ENCODE results near the gene ASPA.
"Not testable (repeated sequence)": the region's sequence is repeated elsewhere in the genome, so short reads cannot be mapped to it uniquely, and the experiment has no call there.

The ASPA gene

GRCh38 chr17:3475812-3476610 lies at the start of gene ASPA:
TSS of gene ASPA (plus strand) at chr17:3475997. CDS start at chr17:3476160, 163 bp downstream.
- DNase-seq (ENCODE audit: extremely low spot score, insufficient read length, low read depth), result no peak
- no peak for FAIRE-seq

GRCh38 chr17:3433215-3433614 lies 42.6 kb upstream of the ASPA start:
- FAIRE-seq; DNase-seq (ENCODE audit: extremely low spot score, insufficient read length, low read depth): not testable (repeated sequence)

- DNase-seq (ENCODE audit: extremely low spot score, insufficient read length, low read depth) (no peak), FAIRE-seq (no peak)
Observed at GRCh38 chr17:3433741-3434140, 42.1 kb upstream of the ASPA start, which contains the start of gene OR1E2. TSS of gene OR1E2 (minus strand) at chr17:3433841. CDS start at chr17:3433841, 0 bp downstream.

GRCh38 chr17:3438368-3438767 lies 37.4 kb upstream of the ASPA start:
- FAIRE-seq (no peak), DNase-seq (ENCODE audit: extremely low spot score, insufficient read length, low read depth) (no peak)

GRCh38 chr17:3440451-3440850 lies 35.3 kb upstream of the ASPA start:
- FAIRE-seq (no peak), DNase-seq (ENCODE audit: extremely low spot score, insufficient read length, low read depth) (no peak)

GRCh38 chr17:3447625-3448024 lies 28.2 kb upstream of the ASPA start:
- FAIRE-seq (no peak), DNase-seq (ENCODE audit: extremely low spot score, insufficient read length, low read depth) (no peak)

- DNase-seq (ENCODE audit: extremely low spot score, insufficient read length, low read depth), result no peak
- FAIRE-seq, result no peak
Observed at GRCh38 chr17:3448059-3448665, 27.6 kb upstream of the ASPA start.

- DNase-seq (ENCODE audit: extremely low spot score, insufficient read length, low read depth); FAIRE-seq: not testable (repeated sequence)
Observed at GRCh38 chr17:3466355-3466754, 9.4 kb upstream of the ASPA start.

GRCh38 chr17:3469529-3469928 lies 6.3 kb upstream of the ASPA start:
- DNase-seq (ENCODE audit: extremely low spot score, insufficient read length, low read depth), result no peak
- FAIRE-seq, result no peak

- DNase-seq (ENCODE audit: extremely low spot score, insufficient read length, low read depth) (no peak), FAIRE-seq (no peak)
Observed at GRCh38 chr17:3471599-3471998, 4.2 kb upstream of the ASPA start, which contains the start of gene SPATA22. TSS of gene SPATA22 (minus strand) at chr17:3471819. CDS start at chr17:3469325, 2,494 bp downstream.

GRCh38 chr17:3472137-3472536 lies 3.7 kb upstream of the ASPA start:
- FAIRE-seq, result no peak
- no peak for DNase-seq (ENCODE audit: extremely low spot score, insufficient read length, low read depth)

GRCh38 chr17:3474212-3474611 lies 1.6 kb upstream of the ASPA start:
- FAIRE-seq, result no peak
- no peak for DNase-seq (ENCODE audit: extremely low spot score, insufficient read length, low read depth)

- FAIRE-seq, result no peak
Observed at GRCh38 chr17:3475251-3475685, 529 bp upstream of the ASPA start.

GRCh38 chr17:3479988-3480387 lies 4.2 kb downstream of the ASPA start:
- no peak for FAIRE-seq
- no peak for DNase-seq (ENCODE audit: extremely low spot score, insufficient read length, low read depth)

More at GRCh38 chr17:3475251-3475685, 529 bp upstream of the ASPA start:
- no peak for DNase-seq (ENCODE audit: extremely low spot score, insufficient read length, low read depth)

- no peak for DNase-seq (ENCODE audit: extremely low spot score, insufficient read length, low read depth)
- no peak for FAIRE-seq
Observed at GRCh38 chr17:3482852-3483251, 7.1 kb downstream of the ASPA start.

- DNase-seq (ENCODE audit: extremely low spot score, insufficient read length, low read depth) (no peak), FAIRE-seq (no peak)
Observed at GRCh38 chr17:3485481-3486068, 9.8 kb downstream of the ASPA start.

- FAIRE-seq (no peak), DNase-seq (ENCODE audit: extremely low spot score, insufficient read length, low read depth) (no peak)
Observed at GRCh38 chr17:3497101-3497500, 21.3 kb downstream of the ASPA start.

- no peak for DNase-seq (ENCODE audit: extremely low spot score, insufficient read length, low read depth)
- FAIRE-seq, result no peak
Observed at GRCh38 chr17:3501344-3501743, 25.5 kb downstream of the ASPA start.

- no peak for FAIRE-seq
- no peak for DNase-seq (ENCODE audit: extremely low spot score, insufficient read length, low read depth)
Observed at GRCh38 chr17:3502466-3502865, 26.7 kb downstream of the ASPA start.

- FAIRE-seq (no peak), DNase-seq (ENCODE audit: extremely low spot score, insufficient read length, low read depth) (no peak)
Observed at GRCh38 chr17:3503285-3503684, 27.5 kb downstream of the ASPA start.

- FAIRE-seq, result no peak
- no peak for DNase-seq (ENCODE audit: extremely low spot score, insufficient read length, low read depth)
Observed at GRCh38 chr17:3505008-3505407, 29.2 kb downstream of the ASPA start.
